GM21717 (cell line): Measurements from ENCODE around the gene RRP9.
"Not testable (repeated sequence)": the region's sequence is repeated elsewhere in the genome, so short reads cannot be mapped to it uniquely, and the experiment has no call there.

Source experiments
- ATAC-seq: cut with Tn5 transposase; IDR thresholded peaks from one replicate; pipeline ENCODE4 v1.9.1; 2021; ENCODE audit warnings: mild to moderate bottlenecking, moderate library complexity; ENCODE audit not compliant: unreplicated experiment

Gene RRP9

GRCh38 chr3:51940648-51941462 lies 849 bp downstream of the RRP9 start:
- no peak for ATAC-seq

GRCh38 chr3:51938780-51939425 lies 2.8 kb downstream of the RRP9 start:
- no peak for ATAC-seq

GRCh38 chr3:51937611-51938450 lies 3.9 kb downstream of the RRP9 start:
- ATAC-seq: no peak

DNA sequence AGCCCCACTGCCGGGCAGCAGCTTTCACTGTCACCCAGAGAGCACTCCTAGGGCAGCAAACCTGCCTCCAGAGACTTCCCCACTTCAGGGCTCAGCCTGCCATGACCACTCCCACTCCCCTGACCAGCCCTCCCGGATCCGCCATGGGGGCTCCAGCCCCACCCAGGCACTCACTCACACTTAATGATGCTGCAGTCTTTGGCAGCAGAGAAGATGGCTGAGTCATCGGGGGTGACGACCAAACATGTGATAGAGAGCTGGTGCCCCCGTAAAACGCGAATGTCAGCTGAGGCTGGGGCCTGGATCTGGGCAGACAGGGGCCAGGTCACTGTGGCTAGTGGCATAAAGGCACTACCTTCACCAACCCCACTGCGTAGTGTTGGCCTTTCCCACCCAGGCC lies 4.7 kb downstream of the RRP9 start:
- ATAC-seq: no peak

DNA sequence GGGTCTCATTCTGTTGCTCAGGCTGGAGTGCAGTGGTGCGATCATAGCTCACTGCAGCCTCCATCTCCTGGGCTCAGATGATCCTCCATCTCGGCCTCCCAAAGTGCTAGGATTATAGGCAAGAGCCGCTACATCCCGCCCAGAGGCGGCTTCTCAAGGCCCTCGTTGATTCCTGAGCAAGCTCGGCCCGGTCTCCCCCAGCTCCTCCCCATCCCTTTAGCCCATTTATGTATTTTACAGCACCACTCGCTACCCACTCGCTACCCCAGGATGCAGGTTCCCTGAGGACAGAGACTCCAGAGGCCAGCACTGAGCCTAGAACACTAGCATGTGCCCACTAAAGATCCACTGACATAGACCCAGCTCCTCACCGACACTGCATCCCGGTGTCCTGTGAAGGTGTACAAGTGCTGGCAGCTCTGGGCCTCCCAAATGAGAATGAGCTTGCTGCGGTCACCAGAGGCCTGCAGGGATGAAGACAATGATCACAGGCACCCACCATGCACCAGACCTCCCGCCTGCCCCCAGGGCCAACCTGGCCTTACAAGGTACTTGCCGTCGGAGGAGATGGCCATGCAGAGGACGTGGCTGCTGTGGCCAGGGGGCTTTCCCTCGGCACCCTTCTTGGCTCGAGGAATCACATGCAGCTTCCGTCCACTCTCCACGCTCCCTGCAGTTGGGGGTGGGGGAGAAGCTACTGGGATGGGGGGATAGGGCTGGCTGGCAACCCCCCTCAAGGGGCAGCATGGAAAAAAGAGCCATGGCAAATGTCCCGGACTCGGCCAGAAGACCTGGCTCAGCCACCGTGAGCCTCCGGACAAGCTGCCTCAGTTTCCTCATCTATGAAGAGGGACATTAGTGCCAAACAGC lies 5.6 kb downstream of the RRP9 start:
- ATAC-seq: no peak

DNA sequence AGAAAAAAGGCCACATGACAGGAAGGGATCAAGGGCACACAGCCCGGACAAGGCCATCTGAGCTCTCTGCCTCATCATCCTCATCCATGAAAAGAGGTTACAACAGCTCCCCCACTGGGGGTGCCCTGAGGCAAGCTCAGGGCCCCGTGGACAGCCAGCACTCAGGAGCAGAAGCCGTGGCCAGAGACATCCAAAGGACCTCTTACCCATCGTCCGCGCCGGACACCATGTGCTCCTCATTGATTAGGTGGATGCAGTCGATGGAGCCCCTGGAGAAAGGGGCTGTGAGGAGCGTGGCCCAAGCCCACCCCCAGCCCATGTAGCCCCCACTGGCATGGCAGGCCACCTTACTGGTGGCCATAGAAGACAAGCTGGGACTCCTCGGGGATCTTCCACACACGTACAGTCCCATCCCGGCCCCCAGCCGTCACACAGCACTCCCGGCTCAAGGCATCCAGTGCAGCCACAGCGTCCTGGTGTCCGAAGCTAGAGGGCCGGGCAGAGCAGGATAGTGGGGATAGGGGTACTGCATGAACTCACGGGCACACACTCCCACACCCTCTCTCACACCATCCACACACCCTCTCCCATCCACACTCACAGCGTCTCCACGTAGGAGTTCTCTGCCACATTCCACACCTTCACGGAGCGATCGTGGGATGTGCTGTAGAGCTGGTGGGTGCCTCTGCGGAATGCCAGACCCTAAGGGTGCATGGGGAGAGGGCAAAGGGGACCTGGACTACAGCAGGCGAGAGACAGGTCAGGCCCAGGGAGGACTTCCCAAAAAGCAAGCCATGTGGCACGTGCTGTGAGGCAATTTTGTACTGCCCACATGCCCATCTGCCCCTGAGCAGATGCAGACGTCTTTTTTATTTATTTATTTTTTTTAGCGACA lies 6.5 kb downstream of the RRP9 start:
- ATAC-seq: no peak

DNA sequence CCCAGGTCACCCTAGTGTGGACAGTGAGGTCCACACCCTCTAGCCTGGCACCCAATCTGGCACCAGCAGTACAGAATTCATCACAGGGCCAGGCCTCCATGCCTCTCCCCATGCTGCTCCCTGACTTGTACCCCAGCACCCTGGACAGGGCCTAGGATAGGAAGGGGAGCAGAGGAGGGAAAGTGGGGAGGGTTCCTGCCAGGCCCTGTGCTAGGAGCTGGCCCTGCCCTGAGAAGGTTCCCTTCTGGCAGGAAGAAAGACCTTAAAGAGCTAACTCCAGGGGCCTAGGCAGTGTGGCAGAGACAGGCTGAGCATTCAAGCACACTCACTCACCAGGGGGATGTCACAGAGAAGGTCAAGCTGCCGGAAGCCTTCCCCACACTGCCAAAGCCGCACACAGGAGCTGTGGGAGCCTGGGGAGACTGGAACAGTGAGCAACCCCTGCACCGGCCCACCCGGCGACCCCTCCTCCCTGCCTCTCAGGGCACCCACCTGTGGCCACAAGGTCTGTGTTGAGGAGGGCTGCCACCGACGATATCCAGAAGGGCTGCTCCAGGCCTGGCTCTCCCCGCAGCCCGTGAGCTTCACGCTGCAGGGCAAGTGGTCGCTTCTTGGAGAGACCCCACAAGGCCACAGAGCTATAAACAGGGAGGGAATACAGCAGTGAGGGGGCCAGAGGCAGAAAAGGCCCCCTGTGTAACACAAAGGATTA lies 7.4 kb downstream of the RRP9 start:
- ATAC-seq: no peak

- ATAC-seq: no peak
Measured at GRCh38 chr3:51933471-51934138, 8.1 kb downstream of the RRP9 start.

- no peak for ATAC-seq
Measured at GRCh38 chr3:51932471-51933370, 9.0 kb downstream of the RRP9 start.

- no peak for ATAC-seq
Measured at GRCh38 chr3:51931756-51932155, 9.9 kb downstream of the RRP9 start.

GRCh38 chr3:51930439-51930838 lies 11.3 kb downstream of the RRP9 start:
- no peak for ATAC-seq

GRCh38 chr3:51929420-51930003 lies 12.2 kb downstream of the RRP9 start:
- no peak for ATAC-seq

GRCh38 chr3:51928981-51929380 lies 12.7 kb downstream of the RRP9 start:
- ATAC-seq: not testable (repeated sequence)

DNA sequence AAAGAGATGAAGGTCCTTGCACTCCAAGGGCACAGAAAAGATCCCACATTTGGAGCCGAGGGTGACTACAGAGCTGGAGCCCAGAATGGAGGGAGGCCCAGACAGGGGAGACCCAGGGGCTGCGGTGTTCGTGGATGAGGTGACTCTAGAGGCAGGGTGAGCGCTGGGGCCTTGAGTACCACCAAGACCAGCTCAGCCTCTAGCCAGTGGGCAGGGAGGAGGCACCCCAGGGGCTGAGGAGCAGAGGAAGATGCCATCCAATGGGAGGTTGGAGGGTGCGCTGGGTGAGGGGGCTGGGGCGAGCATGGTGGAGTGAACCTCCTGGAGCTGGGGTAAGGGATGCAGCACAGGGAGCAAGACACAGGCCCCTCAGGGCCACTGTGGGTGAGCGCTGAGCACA lies 13.3 kb downstream of the RRP9 start:
- ATAC-seq: no peak

DNA sequence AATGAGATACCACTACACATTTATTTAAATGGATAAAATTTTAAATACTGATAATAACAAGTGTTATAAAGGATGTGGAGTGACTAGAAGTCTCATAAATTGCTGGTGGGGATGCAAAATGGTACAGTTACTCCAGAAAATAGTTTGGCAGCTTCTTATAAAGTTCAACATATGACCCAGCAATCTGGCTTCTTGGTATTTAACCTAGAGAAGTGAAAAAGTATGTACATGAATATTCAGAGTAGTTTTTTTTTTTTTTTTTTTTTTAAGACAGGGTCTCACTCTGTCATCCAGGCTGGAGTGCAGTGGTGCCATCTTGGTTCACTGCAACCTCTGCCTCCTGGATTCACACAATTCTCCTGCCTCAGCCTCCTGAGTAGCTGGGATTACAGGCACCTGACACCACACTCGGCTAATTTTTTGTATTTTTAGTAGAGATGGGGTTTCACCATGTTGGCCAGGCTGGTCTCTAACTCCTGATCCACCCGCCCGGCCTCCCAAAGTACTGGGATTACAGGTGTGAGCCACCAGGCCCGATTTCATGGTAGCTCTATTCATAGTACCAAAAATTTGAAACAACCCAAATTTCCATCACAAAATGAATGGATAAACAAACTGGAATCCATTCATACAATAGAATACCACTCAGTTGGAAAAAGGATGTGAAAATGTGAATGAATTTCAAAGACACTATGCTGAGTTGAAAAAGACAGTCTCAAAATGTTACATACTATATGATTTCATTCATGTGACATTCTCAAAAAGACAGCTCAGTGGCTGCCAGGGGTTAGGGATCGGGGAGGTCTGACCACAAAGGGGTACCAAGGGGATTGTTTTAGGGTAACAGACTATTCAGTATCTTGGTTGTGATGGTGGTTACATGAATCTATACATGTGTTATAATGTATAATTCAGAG lies 14.4 kb downstream of the RRP9 start:
- no peak for ATAC-seq

DNA sequence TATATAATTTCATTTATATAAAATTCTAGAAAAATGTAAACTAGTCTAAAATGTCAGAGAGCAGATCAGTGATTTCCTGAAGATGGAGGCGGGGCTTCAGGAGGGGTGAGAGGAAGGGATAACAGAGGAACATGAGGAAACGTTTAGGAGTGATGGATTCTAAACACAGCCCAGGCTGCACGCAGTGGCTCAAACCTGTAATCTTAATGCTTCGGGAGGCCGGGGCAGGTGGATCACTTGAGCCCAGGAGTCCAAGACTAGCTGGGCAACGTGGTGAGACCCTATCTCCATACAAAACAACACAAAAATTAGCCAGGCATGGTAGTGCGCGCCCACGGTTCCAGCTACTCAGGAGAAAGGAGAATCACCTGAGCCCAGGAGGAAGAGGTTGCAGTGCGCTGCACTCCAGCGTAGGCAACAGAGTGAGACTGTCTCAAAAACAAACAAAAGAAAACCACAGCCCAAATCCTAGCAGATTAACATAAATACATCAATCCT lies 20.6 kb downstream of the RRP9 start:
- no peak for ATAC-seq
